Caco-2 (cell line): Measurements from ENCODE around the gene UGT1A8. TPM values are rescaled to one million over a fixed set of nuclear protein-coding genes. Genes with fewer than 3 reads are reported as not detected.

ENCODE experiments used
- BruUV-seq: library from RNA; stranded (reverse); fragments of 400-500 nt; replicated peaks from 2 replicates; lab custom pipeline; 2021; lab: Mats Ljungman, UMichigan
- CTCF ChIA-PET: fragments of 300-600 bp; sonication (Branson Sonifier 250); formaldehyde crosslinking; loops from one replicate; lab custom pipeline; 2022; ENCODE audit warnings: antibody characterized with exemption; lab: Charles Lee
- POLR2A ChIA-PET: fragments of 300-600 bp; sonication (Branson Sonifier 250); formaldehyde crosslinking; loops from one replicate; lab custom pipeline; 2022; ENCODE audit warnings: antibody characterized with exemption; lab: Charles Lee
- DNase-seq, 2 experiments: peaks; one replicate each; pipeline versions ENCODE4 v3.0.0 to v3.0.0-alpha.2; 2020 to 2022
- H3K27me3 ChIP-seq: replicated peaks from 2 replicates; pipeline ENCODE4 v1.6.0; 2011; ENCODE audit warnings: low read length; ENCODE audit not compliant: control insufficient read depth, insufficient read depth
- H3K36me3 ChIP-seq: 2 replicates; pipeline ENCODE4 v1.5.1; 2011; ENCODE audit warnings: low read length; ENCODE audit not compliant: control insufficient read depth, insufficient read depth
- H3K4me1 ChIP-seq: fragments of 250-450 bp; sonication (Bioruptor Pico); 2 replicates; pipeline ENCODE4 v1.5.1; 2020; ENCODE audit warnings: mild to moderate bottlenecking
- H3K4me3 ChIP-seq: 2 replicates; pipeline ENCODE4 v1.5.1; 2011; ENCODE audit warnings: low read depth, mild to moderate bottlenecking, control low read depth, low read length
- H3K9me3 ChIP-seq: fragments of 250-450 bp; sonication (Bioruptor Pico); 2 replicates; pipeline ENCODE4 v1.5.1; 2020; ENCODE audit warnings: mild to moderate bottlenecking, moderate library complexity
- H3K27ac Mint-ChIP-seq: one replicate; pipeline ENCODE4 v1.8.0; 2022; ENCODE audit warnings: mixed read lengths; ENCODE audit not compliant: unreplicated experiment
- H3K27me3 Mint-ChIP-seq: one replicate; pipeline ENCODE4 v1.8.0; 2022; ENCODE audit warnings: mixed read lengths; ENCODE audit not compliant: insufficient read depth, unreplicated experiment
- H3K36me3 Mint-ChIP-seq: one replicate; pipeline ENCODE4 v1.8.0; 2022; ENCODE audit warnings: mild to moderate bottlenecking, mixed read lengths; ENCODE audit not compliant: insufficient read depth, unreplicated experiment
- H3K4me1 Mint-ChIP-seq: one replicate; pipeline ENCODE4 v1.8.0; 2022; ENCODE audit warnings: low read depth, mixed read lengths; ENCODE audit not compliant: unreplicated experiment
- H3K4me3 Mint-ChIP-seq: one replicate; pipeline ENCODE4 v1.8.0; 2022; ENCODE audit warnings: mild to moderate bottlenecking, moderate library complexity, mixed read lengths; ENCODE audit not compliant: unreplicated experiment
- H3K9me3 Mint-ChIP-seq: one replicate; pipeline ENCODE4 v1.8.0; 2022; ENCODE audit warnings: mixed read lengths; ENCODE audit not compliant: unreplicated experiment
- CTCF ChIP-seq, 2 experiments: fragments of 200-600 bp in 1 of 2; IDR thresholded peaks; 1 replicate in 1 of 2; 2 replicates in 1 of 2; pipeline versions ENCODE4 v1.5.1 to v1.8.0; 2011 to 2022; ENCODE audit warnings: antibody characterized with exemption in 1 of 2, control low read depth in 1 of 2, inconsistent platforms in 1 of 2, low read depth in 1 of 2, low read length in 1 of 2, mild to moderate bottlenecking in 1 of 2, moderate library complexity in 1 of 2; ENCODE audit not compliant: insufficient read depth in 1 of 2, severe bottlenecking in 1 of 2, unreplicated experiment in 1 of 2
- intact Hi-C: fragments of 100-400 bp; cut with micrococcal nuclease; formaldehyde crosslinking; loops from one replicate; pipeline ENCODE4 v1.10.0; 2022; ENCODE audit not compliant: unreplicated experiment
- total RNA-seq: library from RNA; stranded (reverse); gene quantifications from 2 replicates; pipeline ENCODE4 v1.2.3, GENCODE V29; 2022

UGT1A8 gene
- total RNA-seq, 1 experiment from 2014 or later: 0.50 TPM

DNA sequence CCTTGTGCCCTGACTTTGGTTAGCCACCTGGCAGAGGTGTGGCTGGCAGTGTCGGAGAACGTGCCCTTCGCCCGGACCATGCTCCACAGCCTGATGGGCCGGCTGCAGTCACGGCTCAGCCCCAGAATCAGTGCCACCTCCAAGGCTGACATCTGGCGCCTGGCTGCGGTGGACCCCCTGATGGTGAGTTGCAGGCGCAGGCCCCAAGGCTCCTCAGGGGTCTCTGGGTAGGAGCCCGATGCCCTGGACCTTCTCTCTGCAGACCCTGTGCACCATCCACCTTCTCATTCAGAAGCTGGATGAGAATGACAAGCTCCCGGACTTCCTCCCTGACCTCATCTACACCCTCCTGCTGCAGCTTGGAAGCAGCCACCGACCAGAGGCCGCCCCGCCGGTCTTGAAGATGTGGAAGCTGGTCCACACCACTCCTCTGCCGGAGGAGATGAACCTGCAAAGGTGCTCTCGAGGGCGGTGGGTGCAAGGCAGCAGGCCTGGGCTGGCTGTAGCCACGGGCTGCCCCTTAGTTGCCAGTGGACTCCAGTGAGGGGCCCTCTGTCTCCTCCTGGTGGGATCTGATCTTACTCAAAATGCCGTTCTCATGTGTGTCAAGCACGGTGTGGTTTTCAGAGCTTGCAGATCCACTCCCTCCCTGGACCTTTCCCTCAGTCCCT, 204.8 kb downstream of the UGT1A8 start:
- H3K9me3 ChIP-seq: no peaks in the 10 kb centered on the region
- ChIA-PET CTCF (interaction anchor here (0.6 kb wide), 1 partner anchor 637 kb away, joined by 3 read pairs; no protein-coding TSS in a partner anchor), POLR2A (no interaction called here)
- Mint-ChIP-seq H3K36me3 (no peaks in the 10 kb centered on the region), H3K27me3 (no peaks in the 10 kb centered on the region), H3K4me1 (no peaks in the 10 kb centered on the region), H3K27ac (no peak overlapping the region), H3K9me3 (no peaks in the 10 kb centered on the region), H3K4me3 (no peak overlapping the region)
- H3K4me1 ChIP-seq: no peaks in the 10 kb centered on the region
- intact Hi-C loops: no loop called here
- H3K4me3 ChIP-seq: no peak overlapping the region
- TF ChIP-seq CTCF (IDR thresholded peaks at IDR 0.05; ENCODE audit: insufficient read depth in 1 of 2, low read depth in 1 of 2, low read length in 1 of 2, severe bottlenecking in 1 of 2, unreplicated experiment in 1 of 2): no peak
- DNase-seq: no peak
- no peaks in the 10 kb centered on the region for H3K36me3 ChIP-seq
- BruUV-seq: no TSS peak
- H3K27me3 ChIP-seq: no peaks in the 10 kb centered on the region

Other genes starting within 250 kb of the UGT1A8 start
- 27.4 and 27.8 TPM in 2 replicates for gene USP40, start 50.9 kb upstream of the UGT1A8 start, total RNA-seq
- 0.77 and 1.0 TPM in 2 replicates for gene UGT1A10, start 18.8 kb downstream of the UGT1A8 start, total RNA-seq
- 0.20 and 0.39 TPM in 2 replicates for gene UGT1A9, start 54.3 kb downstream of the UGT1A8 start, total RNA-seq
- 0.18 and 0.63 TPM in 2 replicates for gene UGT1A7, start 64.3 kb downstream of the UGT1A8 start, total RNA-seq
- gene UGT1A6, start 75.3 kb downstream of the UGT1A8 start, total RNA-seq: 29.2 and 33.9 TPM in 2 replicates
- 1.00 and 1.2 TPM in 2 replicates for gene UGT1A5, start 95.3 kb downstream of the UGT1A8 start, total RNA-seq
- gene UGT1A4, start 101.1 kb downstream of the UGT1A8 start, total RNA-seq: 0.79 and 0.84 TPM in 2 replicates
- gene UGT1A3, start 111.4 kb downstream of the UGT1A8 start, total RNA-seq: 0.64 and 0.65 TPM in 2 replicates
- 2.6 and 3.0 TPM in 2 replicates for gene UGT1A1, start 142.6 kb downstream of the UGT1A8 start, total RNA-seq
- gene MROH2A, start 160.7 kb downstream of the UGT1A8 start, total RNA-seq: not detected in 2 replicates
- 29.7 and 35.0 TPM in 2 replicates for gene HJURP, start 236.9 kb downstream of the UGT1A8 start, total RNA-seq